ENCODE data around the gene MTERF4. TPM values are rescaled to one million over a fixed set of nuclear protein-coding genes. Genes with fewer than 3 reads are reported as not detected.

Gene MTERF4
- polyA plus RNA-seq, 2 of the 4 experiments (the other 2 are of a cell fraction) = 44.9 to 47.1 TPM

- FAIRE-seq (no peak), DNase-seq (ENCODE audit: low read depth in 1 of 2, low spot score in 1 of 2) (peak in 1 of 2 experiments; percentile 23), ATAC-seq (peak; percentile 22 to 35; a peak in 3 of 6 replicates)
- Histone ChIP-seq H3K9me3 (no peaks in the 10 kb centered on the region), H3K4me1 (no peaks in the 10 kb centered on the region), H3K4me3 (no peak overlapping the region), H3K27ac (no peak overlapping the region), H3K4me2 (no peak overlapping the region)
- TF ChIP-seq MYC (IDR thresholded peaks at IDR 0.05; ENCODE audit: borderline replicate concordance, low read length) (no peak), REST (IDR thresholded peaks at IDR 0.05) (peak; percentile 81)
- POLR2A ChIA-PET = no interaction called here
- WGBS (ENCODE audit: missing lambda C conversion rate) = 82% methylated on average over 13 of the region's 15 CpGs
- CTCF ChIA-PET = interaction anchor here (0.9 to 2.4 kb wide), 3 partner anchors 10 to 153 kb away, joined by 3 to 9 read pairs (median 3); no protein-coding TSS in a partner anchor
These were observed 35.2 kb downstream of the MTERF4 start for GRCh38 chr2:241066893-241067341.

GRCh38 chr2:241066171-241066892 lies 35.8 kb downstream of the MTERF4 start:
- Histone ChIP-seq H3K4me1 (no peaks in the 10 kb centered on the region), H3K4me2 (no peak overlapping the region), H3K9me3 (no peaks in the 10 kb centered on the region), H3K27ac (no peak overlapping the region), H3K4me3 (no peak overlapping the region)
- ATAC-seq = no peak
- no peak for FAIRE-seq
- 83% methylated on average over 21 of the region's 21 CpGs for WGBS (ENCODE audit: missing lambda C conversion rate)
- ChIA-PET POLR2A (no interaction called here), CTCF (interaction anchor here (0.9 to 2.4 kb wide), 3 partner anchors 9 to 152 kb away, joined by 3 to 9 read pairs (median 3); no protein-coding TSS in a partner anchor)
- TF ChIP-seq TP53 (CRISPR knock-in tag; IDR thresholded peaks at IDR 0.05) (no peak), POLR2A (IDR thresholded peaks at IDR 0.05; ENCODE audit: low read length) (no peak), CHD2 (IDR thresholded peaks at IDR 0.05; ENCODE audit: low read length, partially characterized antibody) (no peak), CHD4 (IDR thresholded peaks at IDR 0.05; ENCODE audit: borderline replicate concordance) (no peak), RARB (CRISPR knock-in tag; IDR thresholded peaks at IDR 0.05) (no peak), USF2 (IDR thresholded peaks at IDR 0.05) (no peak), EHF (CRISPR knock-in tag; IDR thresholded peaks at IDR 0.05) (no peak), HOXB5 (CRISPR knock-in tag; IDR thresholded peaks at IDR 0.05) (no peak), RAD21 (conservative IDR thresholded peaks at IDR 0.05 in 1 of 2, IDR thresholded peaks at IDR 0.05 in 1 of 2) (no peak), ZSCAN20 (CRISPR knock-in tag; IDR thresholded peaks at IDR 0.05) (no peak), HOXB13 (CRISPR knock-in tag; IDR thresholded peaks at IDR 0.05; ENCODE audit: low read depth) (no peak), RCOR1 (IDR thresholded peaks at IDR 0.05; ENCODE audit: low read depth, low read length) (no peak)
- no peak for DNase-seq (ENCODE audit: low read depth in 1 of 2, low spot score in 1 of 2)

- WGBS (ENCODE audit: missing lambda C conversion rate) = 92% methylated on average over 24 of the region's 27 CpGs
- Histone ChIP-seq H3K27ac (no peak overlapping the region), H3K9me3 (no peaks in the 10 kb centered on the region), H3K4me3 (no peak overlapping the region), H3K4me1 (no peaks in the 10 kb centered on the region), H3K4me2 (no peak overlapping the region)
- ChIA-PET POLR2A (no interaction called here), CTCF (interaction anchor here (1.0 to 2.4 kb wide), 2 partner anchors 13 kb away, joined by 5 to 9 read pairs; no protein-coding TSS in a partner anchor)
- TF ChIP-seq ZNF302 (CRISPR knock-in tag; IDR thresholded peaks at IDR 0.05) (no peak), RARB (CRISPR knock-in tag; IDR thresholded peaks at IDR 0.05) (no peak), HOXB13 (CRISPR knock-in tag; IDR thresholded peaks at IDR 0.05; ENCODE audit: low read depth) (no peak)
- no peak for FAIRE-seq
- no peak for ATAC-seq
- no peak for DNase-seq (ENCODE audit: low read depth in 1 of 2, low spot score in 1 of 2)
These were observed 36.7 kb downstream of the MTERF4 start for GRCh38 chr2:241065355-241065803.
